HG03159 (cell line): ENCODE measurements around the gene HNRNPU.

Source experiments
- ATAC-seq: cut with Tn5 transposase; IDR thresholded peaks from one replicate; pipeline ENCODE4 v1.9.1; 2021; ENCODE audit warnings: mild to moderate bottlenecking, moderate library complexity; ENCODE audit not compliant: unreplicated experiment

HNRNPU gene

DNA sequence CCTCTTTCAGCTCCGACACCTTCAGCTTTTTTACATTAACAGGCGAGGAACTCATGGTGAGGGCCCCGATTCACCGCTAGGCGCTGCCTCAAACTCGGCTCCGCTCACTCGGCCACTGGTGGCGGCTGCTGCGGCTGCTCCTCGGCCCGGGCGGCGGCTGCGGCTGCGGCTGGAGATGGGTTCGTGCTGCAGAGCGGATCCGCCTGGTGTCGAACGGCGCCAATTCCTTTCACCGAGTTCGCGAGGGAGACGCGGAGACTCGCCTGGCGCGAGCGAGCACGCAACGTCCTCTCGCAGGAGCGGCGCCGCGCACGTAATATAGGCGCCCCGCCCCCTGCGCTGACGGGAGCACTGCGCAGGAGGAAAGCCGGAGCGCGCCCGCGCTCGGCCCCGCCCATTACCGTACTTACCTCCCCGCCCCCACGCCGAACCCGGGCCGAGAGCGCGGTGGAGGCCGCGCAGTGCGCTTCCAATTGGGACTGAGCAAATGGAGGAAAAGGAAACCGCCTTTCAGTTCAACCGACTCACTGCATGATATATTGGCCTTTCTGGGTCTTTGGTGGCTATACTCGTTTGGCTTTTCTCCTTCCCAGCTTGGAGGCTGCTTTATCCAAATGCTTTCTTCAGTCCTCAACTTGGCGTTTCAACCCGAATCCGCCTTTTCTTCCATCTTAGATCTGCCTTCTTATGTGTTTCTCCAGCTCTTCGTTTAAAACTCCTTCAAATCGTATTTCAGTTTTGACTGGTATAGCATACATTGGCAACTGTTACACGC, at the start of gene HNRNPU:
Gene HNRNPU, minus strand, starts transcription at position 291 of the 775 bp plus-strand sequence. Its CDS starts 236 bp downstream, at position 55.
- peak; percentile 65 for ATAC-seq

DNA sequence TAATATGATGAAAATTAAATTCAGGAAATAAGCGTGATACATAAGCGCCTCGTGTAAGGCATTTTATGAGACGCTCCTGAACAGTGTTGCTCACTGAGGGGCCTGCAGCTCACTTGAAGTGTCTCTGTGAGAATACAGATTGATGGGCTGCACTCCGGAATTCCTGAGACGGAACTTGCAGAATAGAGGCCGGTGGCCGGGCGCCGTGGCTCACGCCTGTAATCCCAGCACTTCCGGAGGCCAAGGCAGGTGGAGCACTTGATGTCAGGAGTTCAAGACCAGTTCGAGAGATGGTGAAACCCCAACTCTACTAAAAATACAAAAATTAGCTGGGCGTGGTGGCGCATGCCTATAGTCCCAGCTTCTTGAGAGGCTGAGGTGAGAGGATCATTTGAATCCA, 49.5 kb upstream of the HNRNPU start:
- ATAC-seq, result no peak

DNA sequence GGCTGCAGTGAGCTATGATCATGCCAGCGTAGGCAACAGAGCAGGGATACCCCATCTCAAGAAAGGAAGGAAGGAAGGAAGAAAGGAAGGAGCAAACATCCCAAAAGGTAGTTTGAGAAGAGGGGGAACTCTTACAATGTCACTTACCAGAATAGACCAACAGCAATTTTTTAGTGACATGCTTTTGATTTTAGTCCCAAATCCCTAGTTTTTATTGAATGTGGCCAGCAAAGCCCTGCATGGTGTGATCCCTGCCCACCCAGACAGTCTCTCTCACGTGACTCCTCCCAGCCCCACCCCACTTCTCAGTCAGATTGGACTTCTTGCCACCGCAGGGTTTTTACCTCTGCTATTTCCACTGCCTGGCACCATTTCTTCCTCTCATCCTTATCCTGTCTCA, 39.8 kb upstream of the HNRNPU start:
- ATAC-seq, result no peak

- ATAC-seq, result no peak
Measured at GRCh38 chr1:244901400-244902015, 37.2 kb upstream of the HNRNPU start.

DNA sequence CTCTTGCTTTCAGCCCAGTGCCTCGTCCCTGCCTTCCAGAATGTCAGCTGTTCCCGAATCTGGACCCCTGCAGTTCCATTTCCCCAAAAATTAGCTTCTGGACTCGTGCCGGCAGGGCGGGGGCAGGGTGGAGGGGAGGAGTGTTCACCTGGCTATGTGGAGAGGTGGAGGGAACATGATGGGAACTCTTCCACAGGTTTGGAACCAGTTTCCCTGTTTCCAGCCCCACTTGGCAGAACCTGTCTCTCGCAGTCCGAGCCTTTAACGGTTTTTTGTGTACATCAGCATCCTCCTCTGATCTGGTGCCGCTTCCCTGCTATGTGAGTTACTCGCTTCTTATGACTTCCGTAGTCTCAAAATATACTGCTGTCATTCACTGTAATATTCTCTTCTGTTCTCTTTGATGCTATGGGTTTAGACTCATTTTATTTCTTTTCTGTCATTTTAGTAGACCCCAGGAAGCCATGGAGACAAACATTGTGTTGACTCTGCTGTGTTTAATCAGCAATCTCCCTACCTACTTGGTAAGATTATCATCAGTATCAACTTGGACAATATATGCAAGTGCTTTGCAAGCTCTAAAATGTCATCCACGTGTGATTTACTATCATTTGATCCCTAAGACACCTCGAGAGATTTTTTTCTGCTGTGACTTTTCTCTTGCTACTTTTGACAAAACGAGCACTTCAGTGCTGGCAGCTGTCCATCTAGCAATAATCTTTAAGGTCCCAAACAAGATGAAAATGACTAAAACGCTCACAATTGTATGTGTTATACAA, 33.3 kb upstream of the HNRNPU start:
- ATAC-seq, result no peak

GRCh38 chr1:244896550-244896949, 32.2 kb upstream of the HNRNPU start:
- ATAC-seq, result no peak

GRCh38 chr1:244893836-244894235, 29.5 kb upstream of the HNRNPU start:
- ATAC-seq, result no peak

GRCh38 chr1:244887281-244887680, 22.9 kb upstream of the HNRNPU start:
- no peak for ATAC-seq

DNA sequence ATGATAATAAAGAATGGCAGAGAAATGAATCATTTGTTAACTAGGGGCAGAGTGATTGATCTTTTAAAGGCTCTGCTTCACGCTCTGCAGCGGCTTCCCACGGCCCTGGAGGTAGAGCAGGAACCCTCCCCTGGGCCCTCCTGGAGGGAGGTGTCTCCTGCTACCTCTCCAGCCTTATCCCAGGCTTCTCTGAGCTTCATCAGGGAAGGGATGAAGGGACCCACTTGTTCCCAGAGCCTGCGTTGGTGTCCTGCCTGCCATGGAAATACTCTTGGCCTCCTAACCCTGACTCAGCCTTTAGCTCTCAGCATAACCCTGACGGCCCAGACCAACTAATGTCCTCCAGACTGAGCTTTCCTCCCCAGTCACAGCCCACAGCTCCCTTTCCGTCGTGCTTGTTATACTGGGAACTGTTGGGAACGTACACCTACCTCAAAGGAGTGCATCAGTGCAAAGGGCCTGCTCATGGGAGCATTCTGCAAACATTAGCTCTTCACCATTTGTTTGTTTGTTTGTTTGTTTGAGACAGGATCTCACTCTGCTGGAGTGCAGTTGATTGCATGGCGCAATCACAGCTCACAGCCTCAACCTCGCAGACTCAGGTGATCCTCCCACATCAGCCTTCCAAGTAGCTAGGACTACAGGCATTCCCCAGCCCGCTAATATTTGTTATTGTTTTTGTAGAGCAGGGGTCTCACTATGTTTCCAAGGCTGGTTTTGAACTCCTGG, 17.4 kb upstream of the HNRNPU start:
- no peak for ATAC-seq

DNA sequence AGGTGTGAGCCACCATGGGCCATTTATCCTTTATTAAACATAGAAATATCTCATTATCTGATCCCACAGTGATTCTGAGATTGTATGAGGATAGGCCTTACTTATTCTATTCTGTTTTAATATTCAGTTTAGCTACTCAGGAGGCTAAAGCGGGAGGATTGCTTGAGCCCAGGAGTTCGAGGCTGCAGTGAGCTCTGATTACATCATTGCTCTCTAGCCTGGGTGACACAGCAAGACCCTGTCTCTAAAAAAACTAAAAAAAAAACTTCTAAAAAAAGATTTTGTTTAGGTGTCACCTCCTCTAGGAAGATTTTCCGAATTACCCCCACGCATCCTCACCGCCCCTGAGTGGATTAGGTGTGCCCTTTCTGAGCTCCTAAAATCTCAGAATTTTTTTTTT, 14.3 kb upstream of the HNRNPU start:
- no peak for ATAC-seq

DNA sequence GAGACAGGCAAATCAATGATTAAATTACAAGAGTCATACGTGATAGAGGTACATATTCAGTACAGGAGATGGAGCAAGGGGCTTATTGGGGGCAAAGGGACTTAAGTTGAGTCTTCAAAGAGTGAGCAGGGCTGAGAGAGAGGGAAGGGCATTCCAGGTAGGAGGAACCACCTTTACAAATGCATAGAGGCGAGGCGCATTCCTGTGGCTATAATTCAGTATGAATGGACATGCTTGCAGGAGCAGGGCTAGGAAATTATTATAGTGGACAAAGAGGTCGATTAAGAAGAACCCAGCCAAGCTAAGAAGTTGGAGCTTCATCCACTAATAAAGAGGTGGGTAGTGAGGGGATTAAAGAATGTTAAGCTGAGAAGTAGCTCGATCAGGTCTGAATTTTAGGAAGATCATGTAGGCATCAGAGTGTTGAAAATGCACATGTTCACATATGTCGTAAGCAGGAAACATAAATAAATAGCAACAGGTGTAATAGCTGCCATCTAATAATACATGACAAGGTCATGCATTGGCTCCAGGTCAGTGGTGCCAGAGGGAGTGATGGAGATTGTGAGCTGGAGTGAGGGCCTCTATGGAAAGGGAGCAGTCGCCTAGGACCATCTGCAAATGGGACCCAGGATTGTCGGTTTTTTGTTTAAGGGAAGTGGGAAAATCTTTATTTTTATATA, 12.0 kb upstream of the HNRNPU start:
- no peak for ATAC-seq

DNA sequence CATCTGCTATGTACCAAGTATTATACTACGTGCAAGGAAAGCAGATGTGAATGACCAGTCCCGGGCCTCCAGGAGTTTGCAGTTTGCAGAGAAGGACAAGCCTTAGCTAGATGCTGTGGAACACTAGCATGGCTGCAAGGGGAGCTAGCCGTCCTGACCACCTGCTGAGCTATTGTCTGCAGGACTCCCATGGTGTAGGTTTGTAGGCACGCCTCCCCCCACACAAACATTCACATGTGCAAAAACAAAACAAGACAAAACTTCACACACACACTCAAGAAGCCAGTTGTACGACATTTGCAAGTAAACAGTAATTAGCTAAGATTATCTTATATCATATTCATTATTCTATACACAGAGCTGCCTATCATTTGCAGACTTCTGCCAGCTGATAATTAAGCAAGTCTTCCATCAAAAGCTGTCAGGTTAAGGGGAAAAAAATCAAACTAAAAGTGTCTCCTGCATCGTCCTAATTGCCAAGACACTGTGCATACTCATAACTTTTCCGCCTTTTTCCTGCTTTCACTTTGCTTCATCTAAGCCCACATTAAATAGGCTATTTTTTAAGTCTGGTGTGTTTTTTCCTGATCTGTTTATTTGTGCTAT, 10.7 kb upstream of the HNRNPU start:
- no peak for ATAC-seq

DNA sequence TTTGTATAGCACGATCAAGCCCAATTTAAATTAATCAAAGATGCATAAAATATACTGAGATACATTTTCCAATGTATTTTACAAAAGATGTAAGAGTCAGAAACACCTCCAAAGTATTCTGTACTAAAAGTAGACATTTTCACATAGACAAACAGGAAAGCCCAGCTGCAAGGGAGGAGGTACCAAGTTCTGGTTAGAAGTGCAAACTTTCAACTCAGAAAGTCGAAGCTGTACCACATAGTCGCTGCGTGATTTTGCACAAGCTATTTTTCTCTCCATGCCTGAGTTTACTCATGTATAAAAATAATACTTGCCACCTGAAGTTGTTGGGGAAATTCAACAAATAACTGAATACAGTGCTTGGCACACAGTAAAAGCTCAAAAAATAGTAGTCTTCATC, 5.6 kb upstream of the HNRNPU start:
- no peak for ATAC-seq

DNA sequence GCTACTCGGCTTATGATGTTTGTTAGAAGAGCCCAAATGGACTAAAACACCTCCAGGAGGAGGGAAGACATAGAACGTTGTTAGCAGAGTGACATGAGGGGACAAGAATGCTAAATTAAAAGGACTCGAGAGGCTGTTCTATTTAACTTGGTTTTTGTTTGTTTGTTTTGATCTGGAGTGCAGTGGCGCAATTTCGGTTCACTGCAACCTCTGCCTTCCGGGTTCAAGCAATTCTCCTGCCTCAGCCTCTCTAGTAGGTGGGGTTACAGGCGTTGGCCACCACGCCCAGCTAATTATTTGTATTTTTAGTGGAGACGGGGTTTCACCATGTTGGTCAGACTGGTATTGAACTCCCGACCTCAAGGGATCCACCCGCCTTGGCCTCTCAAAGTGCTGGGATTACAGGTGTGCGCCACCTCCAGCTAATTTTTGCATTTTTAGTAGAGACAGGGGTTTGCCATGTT, 5.1 kb upstream of the HNRNPU start:
- ATAC-seq, result no peak

DNA sequence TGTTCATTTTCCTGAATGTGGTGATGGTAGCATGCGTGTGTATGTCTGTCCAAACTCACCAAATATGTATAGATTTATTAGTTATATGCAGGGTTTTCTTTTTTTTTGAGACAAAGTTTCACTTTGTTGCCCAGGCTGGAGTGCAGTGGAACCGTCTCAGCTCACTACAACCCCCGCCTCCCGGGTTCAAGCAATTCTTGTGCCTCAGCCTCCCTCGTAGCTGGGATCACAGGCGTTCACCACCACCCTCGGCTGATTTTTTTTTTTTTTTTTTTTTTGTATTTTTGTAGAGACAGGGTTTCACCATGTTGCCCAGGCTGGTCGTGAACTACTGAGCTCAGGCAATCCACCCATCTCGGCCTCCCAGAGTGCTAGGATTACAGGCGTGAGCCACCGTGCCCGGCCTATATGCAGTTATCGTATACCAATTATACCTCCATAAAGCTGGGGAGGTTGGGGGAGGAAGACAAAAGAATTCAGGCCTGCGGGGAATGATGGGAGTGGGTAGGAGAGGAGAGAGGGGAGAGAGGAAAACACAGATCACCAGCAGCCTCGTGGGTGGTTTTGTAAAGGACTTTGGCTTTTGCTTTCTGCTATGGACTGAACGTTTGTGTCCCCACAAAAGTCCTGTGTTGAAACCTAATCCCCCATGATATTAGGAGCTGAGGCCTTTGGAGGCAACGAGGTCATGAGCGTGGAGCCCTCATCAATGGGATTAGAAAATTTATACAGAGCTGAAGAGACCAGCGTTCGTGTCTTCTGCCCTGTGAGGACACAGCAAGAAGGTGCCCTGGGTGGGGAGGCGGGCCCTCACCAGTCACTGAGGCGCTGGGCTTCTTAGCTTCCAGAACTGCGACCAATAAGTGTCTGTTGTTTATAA, 4.4 kb upstream of the HNRNPU start:
- no peak for ATAC-seq

DNA sequence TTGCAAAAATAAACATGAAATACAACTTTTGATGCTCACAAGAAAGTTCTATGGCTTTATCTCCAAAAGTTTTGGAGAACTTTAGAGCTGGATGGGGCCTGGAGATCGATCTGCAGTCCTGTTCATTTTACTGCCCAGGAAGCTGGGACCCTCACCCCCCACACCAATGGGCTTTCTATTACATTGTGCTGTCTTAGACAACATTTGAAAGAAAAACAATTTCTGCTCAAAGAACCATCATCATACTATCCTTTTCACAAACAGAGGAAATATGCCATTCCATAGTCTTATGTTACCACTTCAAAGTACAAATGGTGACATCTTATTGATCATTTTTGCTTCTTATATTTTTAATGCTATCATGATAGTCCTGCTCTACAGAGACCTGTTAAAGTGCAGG, 2.0 kb upstream of the HNRNPU start:
- no peak for ATAC-seq

DNA sequence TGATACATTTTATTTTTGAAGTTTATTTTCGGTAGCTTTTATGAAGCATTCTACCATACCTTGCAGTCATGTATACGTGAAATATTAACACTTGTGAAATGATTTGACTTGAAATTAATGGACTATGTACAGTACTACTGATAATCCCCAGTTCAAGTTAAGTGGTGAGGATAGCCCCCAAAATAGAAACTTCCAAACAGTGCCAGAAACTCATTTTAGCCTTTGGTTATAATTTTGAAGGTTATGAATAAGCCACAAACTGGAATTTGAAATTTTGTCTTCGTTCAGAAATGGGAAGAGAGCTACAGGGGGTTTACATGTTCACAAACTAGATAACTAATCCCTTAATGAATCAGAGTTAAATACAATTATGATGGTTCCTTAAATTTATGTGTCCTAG, 1.5 kb upstream of the HNRNPU start:
- ATAC-seq, result no peak

DNA sequence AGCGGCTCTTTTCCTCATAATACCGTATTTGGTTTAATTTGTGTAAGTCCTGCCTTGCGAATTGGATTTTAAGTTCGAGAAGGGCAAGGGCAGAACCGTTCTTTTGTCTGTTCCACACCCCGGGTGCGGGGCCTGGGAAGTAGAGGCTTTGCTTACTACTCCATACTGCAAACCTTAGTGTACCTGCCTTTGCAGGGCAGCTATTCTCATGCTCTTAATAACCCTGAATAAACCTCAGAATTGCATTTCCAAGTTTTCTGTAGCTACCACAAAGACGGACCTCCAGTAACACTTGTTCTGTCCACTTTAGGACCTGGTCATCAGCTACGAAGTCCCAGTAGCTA, 657 bp upstream of the HNRNPU start:
- no peak for ATAC-seq
